Activated B cell treated with CpG ODN at 0.5 μM for 24 hours (primary cell): ENCODE measurements around the gene TYMS. TPM values are rescaled to one million over a fixed set of nuclear protein-coding genes. Genes with fewer than 3 reads are reported as not detected.

Source experiments
- ATAC-seq: fragments of 200-7000 bp; cut with Tn5 transposase; one replicate; pipeline ENCODE4 v1.10.0; 2021; ENCODE audit warnings: low read depth, mild to moderate bottlenecking, moderate library complexity
- CTCF ChIA-PET: fragments of 350-600 bp; sonication (Branson Sonifier 250); formaldehyde crosslinking; loops from one replicate; lab custom pipeline; 2021; ENCODE audit warnings: antibody characterized with exemption; lab: Charles Lee
- POLR2A ChIA-PET: fragments of 350-600 bp; sonication (Branson Sonifier 250); formaldehyde crosslinking; loops from one replicate; lab custom pipeline; 2021; ENCODE audit warnings: antibody characterized with exemption; lab: Charles Lee
- DNase-seq: peaks from one replicate; pipeline ENCODE4 v3.0.0; 2022
- H3K27ac Mint-ChIP-seq: one replicate; pipeline ENCODE4 v1.8.0; 2020; ENCODE audit warnings: mixed read lengths
- H3K27me3 Mint-ChIP-seq: one replicate; pipeline ENCODE4 v1.8.0; 2021; ENCODE audit warnings: mixed read lengths
- H3K36me3 Mint-ChIP-seq: one replicate; pipeline ENCODE4 v1.8.0; 2021; ENCODE audit warnings: low read depth, mixed read lengths
- H3K4me1 Mint-ChIP-seq: one replicate; pipeline ENCODE4 v1.8.0; 2021; ENCODE audit warnings: mixed read lengths
- H3K4me3 Mint-ChIP-seq: one replicate; pipeline ENCODE4 v1.8.0; 2020; ENCODE audit warnings: mild to moderate bottlenecking, mixed read lengths
- H3K9me3 Mint-ChIP-seq: one replicate; pipeline ENCODE4 v1.8.0; 2020; ENCODE audit warnings: mixed read lengths
- CTCF ChIP-seq: fragments of 200-600 bp; IDR thresholded peaks from one replicate; pipeline ENCODE4 v1.8.0; 2022; ENCODE audit warnings: antibody characterized with exemption, mild to moderate bottlenecking
- intact Hi-C: fragments of 100-400 bp; cut with micrococcal nuclease; formaldehyde crosslinking; loops from one replicate; pipeline ENCODE4 v1.15.1; 2024
- total RNA-seq: library from RNA; stranded (reverse); gene quantifications from 2 replicates; pipeline ENCODE4 v1.2.3, GENCODE V29; 2022

The TYMS gene
- total RNA-seq, 1 donor from 2014 or later, result 4.0 TPM

GRCh38 chr18:675307-675706 is 17.9 kb downstream of the TYMS start:
- H3K4me3 Mint-ChIP-seq, result no peak overlapping the region
- no peaks in the 10 kb centered on the region for H3K9me3 Mint-ChIP-seq
- ChIA-PET POLR2A (interaction anchor here (0.7 kb wide), 1 partner anchor 42 kb away, joined by 3 read pairs; no protein-coding TSS in a partner anchor), CTCF (no interaction called here)
- intact Hi-C loops, result no loop called here
- no peaks in the 10 kb centered on the region for H3K27me3 Mint-ChIP-seq
- no peak for ATAC-seq
- no peak overlapping the region for H3K27ac Mint-ChIP-seq
- H3K4me1 Mint-ChIP-seq, result no peaks in the 10 kb centered on the region
- DNase-seq, result no peak
- no peak for TF ChIP-seq CTCF
- H3K36me3 Mint-ChIP-seq, result peaks cover 9% of the 10 kb centered on the region

GRCh38 chr18:676069-676468 is 18.6 kb downstream of the TYMS start:
- ATAC-seq (no peak), DNase-seq (no peak)
- H3K9me3 Mint-ChIP-seq, result no peaks in the 10 kb centered on the region
- no peak overlapping the region for H3K27ac Mint-ChIP-seq
- POLR2A ChIA-PET, result interaction anchor here (0.7 kb wide), 1 partner anchor 41 kb away, joined by 3 read pairs; no protein-coding TSS in a partner anchor
- H3K36me3 Mint-ChIP-seq, result peaks cover 9% of the 10 kb centered on the region
- no peak for TF ChIP-seq CTCF
- H3K4me3 Mint-ChIP-seq, result no peak overlapping the region
- no peaks in the 10 kb centered on the region for H3K4me1 Mint-ChIP-seq
- CTCF ChIA-PET, result no interaction called here
- no peaks in the 10 kb centered on the region for H3K27me3 Mint-ChIP-seq
- intact Hi-C loops, result no loop called here

- peaks cover 11% of the 10 kb centered on the region for H3K36me3 Mint-ChIP-seq
- ATAC-seq (no peak), DNase-seq (no peak)
- POLR2A ChIA-PET, result no interaction called here
- H3K27ac Mint-ChIP-seq, result no peak overlapping the region
- H3K27me3 Mint-ChIP-seq, result no peaks in the 10 kb centered on the region
- no peaks in the 10 kb centered on the region for H3K4me1 Mint-ChIP-seq
- intact Hi-C loops, result no loop called here
- H3K4me3 Mint-ChIP-seq, result no peak overlapping the region
- no peaks in the 10 kb centered on the region for H3K9me3 Mint-ChIP-seq
- CTCF ChIA-PET, result no interaction called here
- TF ChIP-seq CTCF, result no peak
Measured at GRCh38 chr18:676736-677135, 19.3 kb downstream of the TYMS start.

GRCh38 chr18:677145-677544 is 19.7 kb downstream of the TYMS start:
- H3K9me3 Mint-ChIP-seq, result no peaks in the 10 kb centered on the region
- no peak for TF ChIP-seq CTCF
- no peak overlapping the region for H3K27ac Mint-ChIP-seq
- ChIA-PET POLR2A (no interaction called here), CTCF (no interaction called here)
- DNase-seq, result no peak
- no peak overlapping the region for H3K4me3 Mint-ChIP-seq
- no peaks in the 10 kb centered on the region for H3K27me3 Mint-ChIP-seq
- ATAC-seq, result no peak
- H3K36me3 Mint-ChIP-seq, result peaks cover 12% of the 10 kb centered on the region
- H3K4me1 Mint-ChIP-seq, result no peaks in the 10 kb centered on the region
- intact Hi-C loops, result no loop called here

- Mint-ChIP-seq H3K36me3 (peaks cover 8% of the 10 kb centered on the region), H3K4me1 (no peaks in the 10 kb centered on the region), H3K9me3 (no peaks in the 10 kb centered on the region), H3K4me3 (no peak overlapping the region), H3K27me3 (no peaks in the 10 kb centered on the region), H3K27ac (no peak overlapping the region)
- ATAC-seq (no peak), DNase-seq (no peak)
- no peak for TF ChIP-seq CTCF
- ChIA-PET POLR2A (no interaction called here), CTCF (no interaction called here)
- intact Hi-C loops, result no loop called here
Measured at GRCh38 chr18:677951-678381, 20.5 kb downstream of the TYMS start.
